HG03378 (cell line): ENCODE data around the gene REC114.
"Not testable (repeated sequence)": the region's sequence is repeated elsewhere in the genome, so short reads cannot be mapped to it uniquely, and the experiment has no call there.

ENCODE experiments used
- ATAC-seq: cut with Tn5 transposase; IDR thresholded peaks from one replicate; pipeline ENCODE4 v1.9.1; 2021; ENCODE audit warnings: mild to moderate bottlenecking, moderate library complexity; ENCODE audit not compliant: unreplicated experiment

Gene REC114, protein sequence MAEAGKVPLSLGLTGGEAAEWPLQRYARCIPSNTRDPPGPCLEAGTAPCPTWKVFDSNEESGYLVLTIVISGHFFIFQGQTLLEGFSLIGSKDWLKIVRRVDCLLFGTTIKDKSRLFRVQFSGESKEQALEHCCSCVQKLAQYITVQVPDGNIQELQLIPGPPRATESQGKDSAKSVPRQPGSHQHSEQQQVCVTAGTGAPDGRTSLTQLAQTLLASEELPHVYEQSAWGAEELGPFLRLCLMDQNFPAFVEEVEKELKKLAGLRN

DNA sequence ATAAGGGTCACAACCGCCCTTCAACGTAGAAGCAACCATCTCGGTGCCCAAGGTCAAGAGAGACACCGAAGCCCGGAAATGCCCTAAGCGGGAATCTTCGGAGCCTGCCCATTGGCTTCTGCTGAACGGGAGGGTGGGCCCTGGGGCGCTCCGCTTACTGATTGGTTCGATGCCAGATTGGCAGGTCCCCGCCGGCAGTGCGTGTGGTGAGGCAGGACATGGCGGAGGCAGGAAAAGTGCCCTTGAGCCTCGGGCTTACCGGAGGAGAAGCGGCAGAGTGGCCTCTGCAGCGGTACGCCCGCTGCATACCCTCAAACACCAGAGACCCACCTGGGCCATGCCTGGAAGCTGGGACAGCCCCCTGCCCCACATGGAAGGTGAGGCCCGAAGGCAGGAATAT, at the start of gene REC114:
TSS of gene REC114 (plus strand) at position 197 of the 400 bp plus-strand sequence. CDS start at position 219, 22 bp downstream.
- no peak for ATAC-seq

DNA sequence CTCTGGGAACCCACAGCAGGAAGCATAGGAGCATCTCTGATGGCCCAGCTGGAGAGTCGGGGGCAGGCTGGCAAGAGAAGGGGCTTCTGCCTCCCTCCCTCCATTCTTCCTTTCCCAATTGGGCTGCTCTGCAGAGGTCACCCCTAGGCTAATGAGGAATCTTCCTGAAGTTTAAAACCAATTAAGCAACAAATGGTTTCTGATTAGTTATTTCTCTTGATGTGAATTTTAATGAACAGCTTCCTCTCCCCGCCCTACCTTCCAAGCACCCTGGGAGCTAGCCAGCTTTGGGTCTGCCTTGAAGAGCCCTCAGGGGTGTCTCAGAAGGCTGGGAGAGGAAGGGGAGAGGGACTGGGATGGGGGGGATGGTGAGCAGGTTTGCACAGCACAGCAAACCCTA, 49.6 kb upstream of the REC114 start:
- ATAC-seq, result no peak

DNA sequence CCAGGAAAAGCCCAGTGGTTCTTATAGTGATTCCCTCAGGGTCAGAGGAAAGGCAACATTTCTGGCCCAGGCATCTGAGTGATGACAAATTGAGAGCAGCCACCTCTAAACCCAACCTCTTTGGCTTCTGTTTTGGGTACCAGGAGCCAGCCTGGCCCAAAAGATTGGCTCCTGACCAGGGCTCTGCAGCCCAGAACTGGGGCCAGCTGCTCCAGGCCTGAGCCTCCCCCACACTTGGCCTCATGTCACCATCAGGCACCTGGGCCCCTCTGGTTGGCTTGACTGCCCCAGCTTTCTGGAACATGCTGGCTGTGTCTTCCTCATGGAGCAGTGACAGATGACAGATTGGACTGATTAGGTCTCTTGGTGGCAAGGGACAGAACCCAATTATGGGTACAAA, 48.2 kb upstream of the REC114 start:
- ATAC-seq, result no peak

DNA sequence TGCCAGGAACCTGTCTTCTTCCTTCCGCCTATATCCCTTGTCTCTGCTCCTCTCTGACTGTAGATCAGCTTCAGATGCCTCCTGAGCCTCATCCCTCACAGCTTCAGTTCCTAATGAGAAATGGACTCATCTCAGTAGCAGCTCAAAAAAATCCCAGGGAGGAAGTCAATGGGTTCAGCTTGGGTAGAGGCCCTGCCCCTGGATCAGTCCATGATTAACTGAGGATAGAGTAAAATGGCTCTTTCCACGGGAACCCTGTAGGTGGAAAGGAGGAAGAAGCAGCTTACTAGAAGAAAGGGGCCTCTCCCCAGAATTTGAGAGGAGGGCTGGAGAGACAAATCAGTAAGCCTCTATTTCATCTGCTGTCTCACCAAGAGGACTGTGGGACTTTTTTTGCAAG, 47.3 kb upstream of the REC114 start:
- no peak for ATAC-seq

DNA sequence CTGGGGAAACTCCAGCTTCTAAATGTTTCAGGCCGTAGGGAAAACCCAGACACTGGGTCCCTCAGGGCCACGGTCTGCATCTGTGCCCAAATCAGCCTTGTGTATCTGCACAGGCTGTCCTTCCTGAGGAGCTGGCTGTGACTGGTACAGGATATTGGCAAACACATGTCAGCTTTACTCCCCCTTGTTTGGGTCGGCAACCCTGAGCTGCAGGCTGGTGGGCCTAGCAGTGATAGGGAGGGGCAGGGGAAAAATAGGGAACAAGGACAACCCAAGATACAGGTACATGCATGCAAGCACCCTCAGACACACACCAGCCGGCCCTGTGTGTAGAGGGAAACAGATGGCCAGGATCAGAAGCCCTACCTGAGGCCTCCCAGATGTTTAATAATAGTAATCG, 45.5 kb upstream of the REC114 start:
- no peak for ATAC-seq

DNA sequence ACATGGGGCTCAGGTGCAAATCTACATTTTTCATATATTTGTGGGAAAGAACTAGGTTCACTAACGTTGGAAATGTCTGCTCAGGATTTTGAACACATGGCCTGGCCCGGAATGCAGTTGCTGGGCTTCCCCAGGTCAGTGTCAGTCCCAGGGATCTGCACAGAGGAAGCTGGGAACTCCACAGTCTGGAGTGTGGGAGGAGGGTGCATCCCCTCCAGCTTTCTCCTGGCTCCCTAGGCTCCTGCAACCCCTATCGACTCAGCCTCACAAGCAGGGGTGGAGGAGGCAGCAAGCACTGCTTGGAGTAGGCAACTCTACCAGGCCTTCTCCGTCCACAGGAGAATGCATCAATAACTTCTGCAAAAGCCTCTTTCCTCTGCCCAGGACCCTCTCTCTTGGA, 44.1 kb upstream of the REC114 start:
- ATAC-seq, result no peak

DNA sequence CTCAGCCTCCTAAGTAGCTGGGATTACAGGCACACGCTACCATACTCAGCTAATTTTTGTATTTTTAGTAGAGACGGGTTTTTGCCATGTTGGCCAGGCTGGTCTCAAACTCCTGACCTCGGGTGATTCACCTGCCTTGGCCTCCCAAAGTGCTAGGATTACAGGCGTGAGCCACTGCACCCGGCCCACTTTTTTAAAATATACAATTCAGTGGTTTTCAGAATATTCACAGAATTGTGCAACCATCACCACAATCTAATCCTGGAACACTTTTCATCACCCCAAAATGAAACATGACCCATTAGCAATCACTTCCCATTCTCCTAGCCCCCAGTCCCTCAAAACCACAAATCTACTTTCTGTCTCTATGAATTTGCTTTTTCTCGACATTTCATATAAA, 42.7 kb upstream of the REC114 start:
- ATAC-seq, result not testable (repeated sequence)

DNA sequence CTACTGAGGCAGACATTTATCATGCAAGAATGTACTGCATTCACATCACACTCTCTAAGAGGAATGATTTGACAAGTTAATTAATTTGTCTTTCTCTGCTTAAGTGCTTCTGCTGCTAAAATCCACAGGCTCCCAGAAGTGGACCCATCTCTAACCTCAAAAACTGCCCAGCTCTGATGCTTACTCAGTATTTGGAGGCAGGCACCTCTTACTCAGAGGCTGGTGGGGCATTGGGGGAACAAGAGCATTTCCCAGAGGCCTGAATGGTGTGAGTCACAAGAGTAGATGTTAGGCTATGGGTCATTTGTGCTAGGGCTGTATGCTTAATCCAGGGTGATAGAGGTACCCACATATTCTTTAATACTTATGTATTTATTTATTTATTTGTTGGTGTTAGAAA, 39.8 kb upstream of the REC114 start:
- ATAC-seq, result no peak

DNA sequence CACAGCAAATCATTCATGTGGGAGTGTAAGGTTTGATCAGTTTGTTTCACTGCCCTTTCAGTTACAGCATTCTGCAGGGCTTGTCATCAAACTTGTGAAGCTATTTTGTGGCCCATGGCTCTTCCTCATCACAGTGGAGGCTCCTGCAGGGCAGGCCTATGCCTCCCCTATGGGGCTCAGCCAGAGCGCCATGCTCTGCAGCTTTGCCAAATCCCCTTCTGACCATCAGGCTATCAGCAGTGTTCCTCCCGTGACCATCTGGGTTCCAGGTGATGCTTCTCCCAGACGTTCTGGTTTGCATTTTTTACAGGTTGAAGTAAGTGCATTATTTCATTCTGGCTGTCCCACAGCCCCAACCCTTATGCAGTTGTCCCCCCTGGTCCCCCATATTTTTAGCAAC, 28.1 kb upstream of the REC114 start:
- ATAC-seq, result no peak

DNA sequence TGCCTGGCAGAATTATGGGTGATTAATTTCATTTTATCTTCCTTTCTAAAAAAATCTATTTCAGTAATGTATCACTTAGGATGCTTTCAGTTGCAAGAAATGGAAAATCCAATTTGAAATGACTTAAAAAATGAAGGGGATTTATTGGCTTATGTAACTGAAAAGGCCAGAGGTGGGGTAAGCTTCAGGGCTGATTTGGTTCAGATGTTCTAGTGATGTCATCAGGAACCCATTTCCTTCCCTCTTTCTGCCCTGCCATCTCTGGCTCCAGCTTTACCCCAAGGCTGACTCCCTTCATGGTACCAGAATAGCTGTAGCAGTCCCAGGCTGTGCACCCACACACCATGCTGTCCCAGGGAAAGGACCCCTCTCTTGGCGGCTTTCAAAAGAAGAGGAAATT, 18.5 kb upstream of the REC114 start:
- no peak for ATAC-seq

DNA sequence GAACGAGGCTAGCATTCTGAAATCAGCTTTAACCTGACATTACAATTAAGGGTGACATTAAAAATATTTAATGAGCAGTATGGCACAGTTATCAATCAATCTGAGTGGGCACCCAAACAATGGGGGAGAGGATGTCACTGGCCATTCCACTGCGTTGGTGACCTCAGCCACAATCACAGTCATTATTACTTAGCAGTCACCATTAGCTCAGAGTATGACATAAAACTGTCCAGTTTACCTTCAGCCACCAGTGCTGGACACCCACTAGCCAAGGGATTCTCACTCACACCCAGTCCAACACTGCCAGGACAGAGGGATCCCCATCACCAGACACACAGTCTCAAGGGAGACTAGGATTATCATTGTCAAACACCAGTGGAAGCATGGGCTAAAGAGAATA, 17.5 kb upstream of the REC114 start:
- no peak for ATAC-seq

DNA sequence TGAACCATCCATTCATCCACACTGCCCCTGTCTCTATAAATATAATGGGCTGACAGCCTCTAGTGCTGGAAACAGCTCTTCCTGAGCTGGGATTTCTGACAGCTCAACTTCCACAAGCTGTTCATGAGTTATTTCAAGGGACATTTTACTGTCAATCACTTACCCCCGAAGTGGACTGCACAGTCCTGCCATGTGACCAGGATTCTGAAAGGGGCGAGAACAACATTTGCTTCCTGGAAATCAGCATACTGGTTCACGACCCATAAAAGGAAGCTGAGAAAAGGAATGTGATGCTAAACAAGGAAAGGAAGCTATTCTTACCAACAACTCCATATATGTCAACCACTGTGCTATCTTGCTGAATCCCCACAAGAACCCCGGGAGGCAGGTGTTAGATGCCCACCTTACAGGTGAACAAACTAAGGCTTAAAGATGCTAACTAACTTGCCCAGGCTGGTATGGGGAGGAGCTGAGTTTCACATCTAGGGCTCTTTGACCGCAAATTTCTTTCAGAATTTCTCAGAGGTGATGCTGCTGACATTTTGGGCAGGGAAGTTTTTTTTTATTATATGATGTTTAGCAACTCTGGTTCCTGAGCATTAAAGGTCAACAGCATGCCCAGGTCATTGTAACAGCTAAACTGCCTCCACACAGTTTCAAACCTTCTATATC, 16.5 kb upstream of the REC114 start:
- ATAC-seq, result no peak

DNA sequence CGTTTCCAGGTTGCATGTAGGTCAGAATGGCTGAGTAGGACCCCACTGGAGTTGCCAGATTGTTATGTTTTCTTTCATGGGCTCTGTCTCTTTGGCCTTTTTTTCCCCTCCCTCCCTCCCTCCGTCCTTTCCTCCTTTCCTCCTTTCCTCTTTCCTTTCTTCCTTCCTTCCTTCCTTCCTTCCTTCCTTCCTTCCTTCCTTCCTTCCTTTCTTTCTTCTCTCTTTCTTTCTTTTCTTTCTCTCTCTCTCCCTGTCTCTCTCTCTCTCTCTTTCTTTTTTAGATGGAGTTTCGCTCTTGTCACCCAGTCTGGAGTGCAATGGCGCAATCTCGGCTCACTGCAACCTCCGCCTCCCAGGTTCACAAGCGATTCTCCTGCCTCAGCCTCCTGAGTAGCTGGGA, 11.6 kb upstream of the REC114 start:
- ATAC-seq, result not testable (repeated sequence)

DNA sequence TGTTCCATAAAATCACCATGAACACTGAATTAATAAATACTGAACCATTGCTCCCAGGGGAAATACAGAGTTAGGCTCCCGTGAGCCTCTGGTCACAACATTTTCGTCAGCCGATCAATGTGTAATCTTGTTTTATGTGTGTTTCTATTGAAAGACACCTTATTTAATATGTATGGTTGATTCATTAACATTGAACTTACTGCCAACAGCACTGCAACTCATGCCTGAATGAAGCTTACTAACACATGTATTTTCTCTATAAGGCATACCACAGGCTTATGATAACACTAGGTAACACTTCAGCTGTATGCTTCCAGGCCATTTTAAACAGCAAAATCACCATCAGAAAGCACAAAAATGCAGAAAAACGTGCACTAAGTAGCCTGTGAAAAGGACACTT, 9.1 kb upstream of the REC114 start:
- no peak for ATAC-seq

DNA sequence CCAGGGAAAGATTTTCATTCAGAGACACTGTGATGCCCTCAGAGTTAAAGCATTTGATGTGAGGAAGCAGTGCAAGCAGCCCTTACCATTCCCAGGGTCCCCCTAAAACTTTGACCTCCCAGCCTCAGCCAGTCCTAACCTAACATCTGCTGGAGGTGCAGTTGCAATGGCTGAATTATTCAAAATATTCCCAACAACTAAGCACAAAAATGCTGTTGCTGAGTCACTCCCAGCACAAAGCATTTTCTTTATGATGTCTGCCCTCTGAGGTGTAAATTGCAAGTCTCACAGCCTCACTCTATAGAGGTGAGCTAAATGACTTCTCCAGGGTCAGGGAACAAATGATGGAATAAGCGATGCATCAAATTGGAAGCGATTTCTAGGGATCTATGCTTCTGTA, 6.4 kb upstream of the REC114 start:
- no peak for ATAC-seq

DNA sequence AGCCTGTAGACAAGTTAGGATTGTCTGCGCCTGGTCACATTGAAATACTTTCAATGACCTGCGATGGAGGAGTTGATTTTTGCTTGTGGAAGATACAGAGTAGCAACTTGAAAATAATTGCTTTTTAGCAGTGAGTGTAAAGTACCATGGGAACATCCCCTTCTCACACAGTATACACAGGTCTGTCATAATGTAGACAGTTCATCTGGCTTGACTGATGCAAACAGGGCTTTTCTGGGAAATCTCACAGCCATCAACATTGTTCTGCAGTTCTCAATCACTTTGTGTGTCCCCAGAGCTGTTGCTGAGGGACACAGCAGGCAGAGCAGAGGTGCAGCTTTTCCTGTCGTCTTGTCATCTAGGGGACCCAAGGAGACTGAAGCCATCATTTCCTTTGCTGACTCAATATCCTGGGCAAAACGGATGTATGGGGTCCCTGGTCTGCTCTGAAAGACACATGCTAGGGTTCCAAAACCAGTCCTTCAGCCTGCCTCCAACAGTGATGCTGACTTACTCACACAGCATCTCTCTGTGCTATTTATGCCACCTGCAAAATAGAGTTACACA, 5.3 kb upstream of the REC114 start:
- no peak for ATAC-seq

DNA sequence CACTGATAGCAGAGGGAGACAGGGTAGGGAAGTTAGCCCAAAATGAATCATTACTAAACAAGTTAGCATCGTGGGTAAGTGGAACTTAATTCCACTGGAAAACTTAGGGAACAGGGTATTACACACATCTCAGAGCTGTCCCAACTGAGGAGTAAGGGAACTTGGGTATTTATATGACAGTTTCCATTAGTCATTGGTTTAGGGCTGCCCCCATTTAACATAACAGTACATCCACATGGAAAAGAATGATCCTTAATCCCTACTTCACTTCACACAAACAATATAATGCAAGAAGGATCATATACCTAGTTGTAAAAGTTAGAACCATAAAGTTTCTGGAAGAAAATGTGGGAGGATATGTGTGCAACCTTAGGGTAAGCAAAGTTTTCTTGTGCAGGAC, 4.3 kb upstream of the REC114 start:
- no peak for ATAC-seq

DNA sequence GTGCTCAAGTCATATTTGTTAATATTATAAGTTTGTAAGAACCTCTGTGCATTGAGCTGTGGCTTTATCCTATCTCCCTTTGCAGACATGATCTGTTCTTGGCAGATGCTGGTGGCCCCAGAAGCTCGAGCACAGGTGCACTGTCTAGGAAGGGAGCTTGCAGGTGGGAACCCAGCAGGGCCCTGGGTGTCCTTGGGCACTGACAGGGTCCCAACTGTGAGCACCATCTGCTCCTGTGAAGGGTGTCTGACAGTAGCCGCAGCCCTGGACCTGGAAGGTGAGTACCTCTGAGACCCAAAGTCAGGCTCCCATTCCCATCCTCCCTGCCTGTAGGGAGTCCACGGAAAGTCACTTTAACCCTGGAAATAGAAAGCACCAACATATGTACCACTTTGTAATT, 2.4 kb upstream of the REC114 start:
- no peak for ATAC-seq

DNA sequence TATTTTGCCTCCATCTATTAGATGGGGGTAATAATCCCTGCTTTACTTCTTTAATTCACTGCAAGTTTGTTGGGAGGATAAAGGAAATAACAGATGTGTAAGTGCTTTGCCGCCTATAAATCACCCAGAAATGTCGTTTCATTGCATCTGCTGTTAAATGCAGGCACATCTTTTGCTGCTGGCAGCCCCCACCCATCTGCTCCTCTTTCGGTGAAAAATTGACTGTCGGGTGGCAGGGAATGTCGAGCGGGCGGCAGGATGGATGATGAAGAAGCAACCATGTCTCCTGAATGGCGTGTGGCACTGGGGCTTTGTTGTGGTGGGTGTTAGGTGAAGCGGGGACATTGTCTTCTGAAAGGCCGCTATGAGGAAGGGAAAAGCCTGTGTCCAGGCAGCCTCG, 543 bp upstream of the REC114 start:
- no peak for ATAC-seq

DNA sequence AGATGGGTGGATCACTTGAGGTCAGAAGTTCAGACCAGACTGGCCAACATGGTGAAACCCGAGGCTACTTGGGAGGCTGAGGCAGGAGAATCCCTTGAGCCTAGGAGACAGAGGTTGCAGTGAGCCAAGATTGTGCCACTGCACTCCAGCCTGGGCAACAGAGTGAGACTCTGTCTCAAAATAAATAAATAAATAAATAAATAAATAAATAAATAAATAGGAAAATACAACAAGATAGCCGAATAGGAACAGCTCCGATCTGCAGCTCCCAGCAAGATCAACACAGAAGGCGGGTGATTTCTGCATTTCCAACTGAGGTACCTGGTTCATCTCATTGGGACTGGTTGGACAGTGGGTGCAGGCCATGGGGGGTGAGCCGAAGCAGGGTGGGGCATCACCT, 4.5 kb downstream of the REC114 start:
- not testable (repeated sequence) for ATAC-seq

DNA sequence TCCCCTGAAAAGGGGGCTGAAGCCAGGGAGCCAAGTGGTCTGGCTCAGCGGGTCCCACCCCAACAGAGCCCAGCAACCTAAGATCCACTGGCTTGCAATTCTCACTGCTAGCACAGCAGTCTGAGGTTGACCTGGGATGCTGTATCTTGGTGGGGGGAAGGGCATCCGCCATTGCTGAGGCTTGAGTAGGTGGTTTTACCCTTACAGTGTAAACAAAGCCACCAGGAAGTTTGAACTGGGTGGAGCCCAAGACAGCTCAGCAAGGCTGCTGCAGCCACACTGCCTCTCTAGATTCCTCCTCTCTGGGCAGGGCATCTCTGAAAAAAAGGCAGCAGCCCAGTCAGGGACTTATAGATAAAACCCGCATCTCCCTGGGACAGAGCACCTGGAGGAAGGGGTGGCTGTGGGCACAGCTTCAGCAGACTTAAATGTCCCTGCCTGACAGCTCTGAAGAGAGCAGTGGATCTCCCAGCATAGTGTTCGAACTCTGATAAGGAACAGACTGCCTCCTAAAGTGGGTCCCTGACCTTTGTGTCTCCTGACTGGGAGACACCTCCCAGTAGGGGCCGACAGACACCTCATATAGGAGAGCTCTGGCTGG, 5.3 kb downstream of the REC114 start:
- not testable (repeated sequence) for ATAC-seq

DNA sequence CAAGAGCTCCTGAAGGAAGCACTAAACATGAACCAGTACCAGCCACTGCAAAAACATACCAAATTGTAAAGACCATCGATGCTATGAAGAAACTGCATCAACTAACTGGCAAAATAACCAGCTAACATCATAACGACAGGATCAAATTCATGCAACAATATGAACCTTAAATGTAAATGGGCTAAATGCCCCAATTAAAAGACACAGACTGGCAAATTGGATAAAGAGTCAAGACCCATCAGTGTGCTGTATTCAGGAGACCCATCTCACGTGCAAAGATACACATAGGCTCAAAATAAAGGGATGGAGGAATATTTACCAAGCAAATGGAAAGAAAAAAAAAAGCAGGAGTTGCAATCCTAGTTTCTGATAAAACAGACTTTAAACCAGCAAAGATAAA, 7.0 kb downstream of the REC114 start:
- ATAC-seq, result not testable (repeated sequence)
